ENCODE results near the gene SH3PXD2A.
"Not testable (repeated sequence)": the region's sequence is repeated elsewhere in the genome, so short reads cannot be mapped to it uniquely, and the experiment has no call there.

The SH3PXD2A gene

GRCh38 chr10:103832806-103833205, 22.6 kb downstream of the SH3PXD2A start:
- no peak for DNase-seq (ENCODE audit: low read depth)

GRCh38 chr10:103829838-103830465, 25.4 kb downstream of the SH3PXD2A start:
- no peak for DNase-seq (ENCODE audit: low read depth)

GRCh38 chr10:103829278-103829677, 26.1 kb downstream of the SH3PXD2A start:
- no peak for DNase-seq (ENCODE audit: low read depth)

GRCh38 chr10:103828587-103829197, 26.7 kb downstream of the SH3PXD2A start:
- DNase-seq (ENCODE audit: low read depth), result no peak

GRCh38 chr10:103828107-103828506, 27.3 kb downstream of the SH3PXD2A start:
- DNase-seq (ENCODE audit: low read depth), result no peak

GRCh38 chr10:103826885-103827284, 28.5 kb downstream of the SH3PXD2A start:
- no peak for DNase-seq (ENCODE audit: low read depth)

GRCh38 chr10:103824281-103824680, 31.1 kb downstream of the SH3PXD2A start:
- no peak for DNase-seq (ENCODE audit: low read depth)

- no peak for DNase-seq (ENCODE audit: low read depth)
These were observed 31.6 kb downstream of the SH3PXD2A start for GRCh38 chr10:103823706-103824272.

- no peak for DNase-seq (ENCODE audit: low read depth)
These were observed 32.6 kb downstream of the SH3PXD2A start for GRCh38 chr10:103822800-103823199.

GRCh38 chr10:103822107-103822716, 33.2 kb downstream of the SH3PXD2A start:
- DNase-seq (ENCODE audit: low read depth), result no peak

- peak; percentile 16 for DNase-seq (ENCODE audit: low read depth)
These were observed 35.0 kb downstream of the SH3PXD2A start for GRCh38 chr10:103820101-103821062.

- DNase-seq (ENCODE audit: low read depth), result no peak
These were observed 35.9 kb downstream of the SH3PXD2A start for GRCh38 chr10:103819493-103819892.

GRCh38 chr10:103818765-103819374, 36.5 kb downstream of the SH3PXD2A start:
- DNase-seq (ENCODE audit: low read depth), result no peak

GRCh38 chr10:103818105-103818504, 37.3 kb downstream of the SH3PXD2A start:
- no peak for DNase-seq (ENCODE audit: low read depth)

GRCh38 chr10:103816431-103816830, 38.9 kb downstream of the SH3PXD2A start:
- no peak for DNase-seq (ENCODE audit: low read depth)

GRCh38 chr10:103814626-103815370, 40.6 kb downstream of the SH3PXD2A start:
- no peak for DNase-seq (ENCODE audit: low read depth)

GRCh38 chr10:103814105-103814504, 41.3 kb downstream of the SH3PXD2A start:
- DNase-seq (ENCODE audit: low read depth), result no peak

GRCh38 chr10:103813312-103813711, 42.1 kb downstream of the SH3PXD2A start:
- not testable (repeated sequence) for DNase-seq (ENCODE audit: low read depth)

GRCh38 chr10:103812432-103812831, 42.9 kb downstream of the SH3PXD2A start:
- no peak for DNase-seq (ENCODE audit: low read depth)

- no peak for DNase-seq (ENCODE audit: low read depth)
These were observed 43.4 kb downstream of the SH3PXD2A start for GRCh38 chr10:103812004-103812403.

GRCh38 chr10:103811463-103811862, 43.9 kb downstream of the SH3PXD2A start:
- no peak for DNase-seq (ENCODE audit: low read depth)

Measured in fibroblast of the conjunctiva (primary cell).